GM19324 (cell line): Measurements from ENCODE around the gene ZNF678.
"Not testable (repeated sequence)": the region's sequence is repeated elsewhere in the genome, so short reads cannot be mapped to it uniquely, and the experiment has no call there.

Source experiments
- ATAC-seq: cut with Tn5 transposase; IDR thresholded peaks from one replicate; pipeline ENCODE4 v1.9.1; 2021; ENCODE audit warnings: mild to moderate bottlenecking, moderate library complexity; ENCODE audit not compliant: unreplicated experiment, low FRiP score

The ZNF678 gene

GRCh38 chr1:227549892-227550291 is 13.5 kb upstream of the ZNF678 start:
- no peak for ATAC-seq

- not testable (repeated sequence) for ATAC-seq
These were observed 11.5 kb upstream of the ZNF678 start for GRCh38 chr1:227551881-227552280.

- no peak for ATAC-seq
These were observed 7.1 kb upstream of the ZNF678 start for GRCh38 chr1:227556288-227556687.

DNA sequence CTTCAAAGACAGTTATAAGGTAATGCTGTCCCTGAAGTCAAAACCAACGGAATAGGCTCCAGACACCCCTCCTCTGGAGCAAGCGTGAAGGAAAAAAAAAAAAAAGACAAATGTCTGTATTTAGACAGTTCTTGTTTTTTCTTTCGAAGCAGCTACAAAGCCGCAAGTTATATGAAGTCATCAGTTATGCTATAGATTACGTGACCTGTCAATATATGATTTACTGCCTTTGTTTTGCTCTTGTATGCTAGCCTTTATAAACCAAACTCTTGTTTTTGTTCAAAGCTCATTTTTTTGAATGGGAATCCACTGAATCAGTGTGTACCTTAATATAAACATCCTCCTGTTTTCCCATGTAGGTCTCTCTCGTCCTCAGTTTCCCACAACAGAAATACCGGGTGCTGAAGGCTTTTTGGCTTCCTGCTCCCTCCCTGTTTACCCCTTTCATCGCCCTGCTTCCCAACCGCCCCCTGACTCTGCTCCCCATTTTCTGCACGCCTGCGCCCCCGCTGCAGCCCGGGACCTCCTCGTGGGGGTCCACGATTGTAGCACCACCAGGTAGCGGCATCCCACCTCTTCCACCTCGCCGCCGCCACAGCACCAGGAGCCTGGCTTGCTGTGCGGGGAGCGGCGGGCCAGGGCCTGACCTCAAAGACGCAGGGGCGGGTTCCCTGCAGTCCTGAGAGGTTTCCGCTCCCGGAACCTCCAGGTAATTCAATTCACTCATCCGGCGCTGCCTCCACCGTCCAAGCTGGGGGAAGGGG is 5.2 kb upstream of the ZNF678 start:
- ATAC-seq = no peak

GRCh38 chr1:227558732-227559262 is 4.6 kb upstream of the ZNF678 start:
- no peak for ATAC-seq

DNA sequence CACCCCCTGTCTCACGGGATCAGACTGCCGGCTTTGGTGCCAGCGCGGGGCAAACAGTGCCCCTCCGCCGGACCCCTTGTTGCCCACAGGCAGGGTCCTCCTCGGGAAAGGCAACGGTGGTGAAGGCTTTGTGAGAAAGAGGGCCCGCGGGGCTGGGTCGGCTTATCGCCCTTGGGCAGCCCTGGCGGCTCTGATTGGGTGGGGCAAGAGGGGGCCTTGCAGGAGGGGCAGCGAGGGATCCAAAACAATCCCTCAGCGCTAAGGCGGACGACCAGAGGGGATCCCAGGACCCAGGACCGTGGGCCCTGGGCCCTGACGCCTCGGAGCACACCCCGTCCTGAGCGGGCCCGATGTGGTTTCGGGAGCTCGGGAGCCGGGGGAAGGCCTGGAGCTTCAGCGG is 3.9 kb upstream of the ZNF678 start:
- ATAC-seq = no peak

DNA sequence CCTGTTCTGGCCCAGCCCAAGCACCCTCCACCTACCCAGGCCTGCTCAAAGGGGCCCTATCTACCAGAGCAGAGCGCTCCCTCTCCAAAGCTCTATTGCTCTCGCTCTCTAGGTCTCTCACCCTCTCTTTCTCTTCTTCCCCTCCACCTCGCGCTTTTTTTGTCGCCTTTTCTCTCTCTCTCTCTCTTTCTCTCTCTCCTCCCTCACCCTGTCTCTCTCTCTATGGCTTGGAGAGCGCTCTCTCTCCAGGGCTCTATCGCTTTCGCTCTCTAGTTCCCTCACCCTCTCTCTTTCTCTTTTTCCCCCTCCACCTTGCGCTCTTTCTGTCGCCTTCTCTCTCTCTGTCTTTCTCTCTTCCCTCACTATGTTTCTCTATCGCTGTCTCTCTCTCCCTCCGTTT is 3.4 kb upstream of the ZNF678 start:
- no peak for ATAC-seq

GRCh38 chr1:227560393-227561173 is 2.8 kb upstream of the ZNF678 start:
- no peak for ATAC-seq

DNA sequence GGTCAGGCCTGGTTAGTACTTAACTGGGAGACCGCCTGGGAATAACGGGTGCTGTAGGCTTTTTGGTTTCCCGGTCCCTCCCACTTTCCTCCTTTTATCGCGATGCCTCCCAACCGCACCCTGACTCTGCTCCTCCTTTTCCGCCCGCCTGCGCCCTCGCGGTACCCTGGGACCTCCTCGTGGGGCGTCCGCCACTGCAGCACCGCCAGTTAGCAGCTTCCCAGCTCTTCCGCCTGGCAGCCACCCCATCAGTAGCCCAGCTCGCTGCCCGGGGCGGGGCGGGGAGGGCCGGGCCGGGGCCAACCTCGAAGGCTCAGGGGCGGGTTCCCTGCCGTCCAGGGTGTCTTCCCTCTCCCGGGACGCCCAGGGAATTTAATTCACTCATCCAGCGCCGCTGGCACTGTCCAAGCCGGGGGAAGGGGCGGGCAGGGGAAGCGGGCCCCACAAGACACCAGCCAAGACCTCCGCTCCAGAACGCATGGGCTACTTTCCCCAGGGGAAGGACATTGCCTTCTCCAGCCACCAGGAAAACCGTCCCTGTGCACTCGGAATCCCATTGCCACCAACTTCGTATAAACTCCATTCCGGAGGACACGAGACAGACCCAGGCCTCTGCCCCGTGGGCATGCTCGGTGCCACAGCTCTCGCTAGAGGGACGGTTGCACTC is 2.0 kb upstream of the ZNF678 start:
- no peak for ATAC-seq

DNA sequence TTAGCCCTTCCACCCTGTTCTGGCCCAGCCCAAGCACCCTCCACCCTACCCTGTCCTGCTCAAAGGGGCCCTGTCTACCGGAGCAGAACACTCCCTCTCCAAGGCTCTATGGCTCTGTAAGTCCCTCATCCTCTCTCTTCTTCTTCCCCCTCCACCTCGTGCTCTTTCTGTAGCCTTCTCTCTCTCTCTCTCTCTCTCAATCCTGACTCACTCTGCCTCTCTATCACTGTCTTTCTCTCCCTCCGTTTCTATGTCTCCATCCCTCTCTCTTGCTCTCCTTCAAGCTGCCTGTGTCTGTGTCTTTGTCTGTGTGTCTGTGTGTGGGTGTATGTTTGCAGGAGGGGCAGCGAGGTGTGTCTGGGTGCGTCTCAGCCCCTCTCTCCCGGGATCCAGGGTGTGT is 1.3 kb upstream of the ZNF678 start:
- no peak for ATAC-seq

- ATAC-seq = no peak
These were observed 428 bp upstream of the ZNF678 start for GRCh38 chr1:227562933-227563323.

- no peak for ATAC-seq
These were observed 3.9 kb downstream of the ZNF678 start for GRCh38 chr1:227567256-227567655.

GRCh38 chr1:227568593-227568992 is 5.2 kb downstream of the ZNF678 start:
- ATAC-seq = no peak

GRCh38 chr1:227572752-227573151 is 9.4 kb downstream of the ZNF678 start:
- no peak for ATAC-seq

GRCh38 chr1:227574926-227575325 is 11.6 kb downstream of the ZNF678 start:
- ATAC-seq = no peak

DNA sequence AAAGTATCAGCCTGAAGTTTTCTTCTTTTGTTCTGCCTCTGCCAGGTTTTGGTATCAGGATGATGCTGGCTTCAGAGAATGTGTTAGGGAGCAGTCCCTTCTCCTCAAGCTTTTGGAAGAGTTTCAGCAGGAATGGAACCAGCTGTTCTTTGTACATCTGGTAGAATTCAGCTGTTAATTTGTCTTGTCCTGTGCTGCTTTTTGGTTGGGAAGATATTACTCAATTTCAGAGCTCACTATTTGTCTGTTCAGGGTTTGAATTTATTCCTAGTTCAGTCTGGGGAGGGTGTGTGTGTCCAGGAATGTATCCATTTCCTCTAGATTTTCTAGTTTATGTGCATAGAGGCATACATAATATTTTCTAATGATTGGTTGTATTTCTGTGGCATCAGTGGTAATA is 12.8 kb downstream of the ZNF678 start:
- no peak for ATAC-seq

DNA sequence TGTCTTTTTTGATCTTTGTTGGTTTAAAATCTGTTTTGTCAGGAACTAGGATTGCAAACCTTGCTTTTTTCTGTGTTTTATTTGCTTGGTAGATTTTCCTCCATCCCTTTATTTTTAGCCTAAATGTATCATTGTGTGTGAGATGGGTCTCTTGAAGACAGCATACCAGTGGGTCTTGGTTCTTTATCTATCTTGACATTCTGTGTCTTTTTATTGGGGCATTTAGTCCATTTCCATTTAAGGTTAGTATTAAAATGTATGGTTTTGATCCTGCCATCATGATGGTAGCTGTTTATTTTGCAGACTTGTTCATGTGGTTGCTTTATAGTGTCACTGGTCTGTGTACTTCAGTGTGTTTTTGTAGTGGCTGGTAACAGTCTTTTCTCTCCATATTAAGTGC is 14.1 kb downstream of the ZNF678 start:
- no peak for ATAC-seq

GRCh38 chr1:227583354-227583753 is 20.0 kb downstream of the ZNF678 start:
- no peak for ATAC-seq

DNA sequence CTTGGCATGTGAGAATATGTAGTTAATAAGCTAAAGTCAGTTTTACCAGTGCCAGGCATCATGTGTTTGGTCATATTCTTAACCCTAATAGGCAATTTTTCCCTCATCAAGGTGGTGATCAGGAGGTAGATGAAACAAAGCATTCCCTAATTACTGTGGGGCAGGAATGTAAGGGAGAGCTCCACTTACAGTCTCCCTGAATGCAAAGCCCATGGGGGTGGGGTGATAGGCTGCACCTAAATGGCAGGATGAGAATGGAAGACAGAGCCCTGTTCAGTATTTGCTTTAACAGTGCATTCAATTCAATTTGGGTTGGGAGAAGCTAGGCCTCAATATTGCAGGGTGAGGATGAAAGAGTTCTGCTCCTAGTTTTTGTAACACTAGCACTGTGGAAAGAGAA is 23.4 kb downstream of the ZNF678 start:
- no peak for ATAC-seq

DNA sequence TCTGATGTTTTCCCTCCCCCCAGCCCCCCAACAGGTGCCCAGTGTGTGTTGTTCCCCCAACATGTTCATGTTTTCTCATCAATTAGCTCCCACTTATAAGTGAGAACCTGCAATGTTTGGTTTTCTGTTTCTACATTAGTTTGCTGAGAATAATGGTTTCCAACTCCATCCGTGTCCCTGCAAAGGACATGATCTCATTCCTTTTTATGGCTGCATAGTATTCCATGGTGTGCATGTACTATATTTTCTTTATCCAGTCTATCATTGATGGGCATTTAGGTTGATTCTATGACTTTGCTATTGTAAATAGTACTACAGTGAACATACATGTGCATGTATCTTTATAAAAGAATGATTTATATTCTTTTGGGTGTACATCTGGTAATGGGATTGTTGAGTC is 24.6 kb downstream of the ZNF678 start:
- no peak for ATAC-seq

DNA sequence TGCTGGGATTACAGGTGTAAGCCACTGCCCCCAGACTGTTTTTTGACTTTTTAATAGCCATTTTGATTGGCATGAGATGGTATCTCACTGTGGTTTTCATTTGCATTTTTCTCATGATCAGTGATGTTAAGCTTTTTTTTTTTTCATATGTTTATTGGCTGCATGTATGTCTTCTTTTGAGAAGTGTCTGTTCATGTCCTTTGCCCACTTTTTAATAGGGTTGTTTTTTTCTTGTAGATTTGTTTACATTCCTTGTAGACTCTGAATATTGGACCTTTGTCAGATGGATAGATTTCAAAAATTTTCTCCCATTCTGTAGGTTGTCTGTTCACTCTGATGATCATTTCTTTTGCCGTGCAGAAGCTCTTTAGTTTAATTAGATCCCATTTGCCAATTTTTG is 25.4 kb downstream of the ZNF678 start:
- ATAC-seq = not testable (repeated sequence)
